ENCODE measurements around the gene IFT172. TPM values are rescaled to one million over a fixed set of nuclear protein-coding genes. Genes with fewer than 3 reads are reported as not detected.

Gene IFT172
- total and polyA plus RNA-seq, 2 donors (not counting 3 experiments of a cell fraction or from before 2014, with no cell fraction given): 29.4 to 34.1 TPM

GRCh38 chr2:27461118-27461517 is 28.4 kb downstream of the IFT172 start:
- no peak overlapping the region for H3K9ac ChIP-seq (replicated peaks; ENCODE audit: extremely low read depth, insufficient read depth, low read length)
- no peak overlapping the region for H3K4me3 ChIP-seq (replicated peaks in 1 of 3; ENCODE audit: insufficient read depth in 1 of 3, low read depth in 1 of 3, low read length in 3 of 3)
- no peaks in the 10 kb centered on the region for H3K27me3 ChIP-seq (ENCODE audit: control insufficient read depth in 2 of 2, insufficient read depth in 2 of 2, low read length in 2 of 2)
- ChIA-PET POLR2A (no interaction called here), CTCF (no interaction called here)
- FAIRE-seq: no peak
- H2AFZ ChIP-seq (ENCODE audit: low read depth, low read length): no peak overlapping the region
- no TSS peak for BruUV-seq (replicated peaks)
- H3K4me2 ChIP-seq (ENCODE audit: insufficient read depth, low read length): no peak overlapping the region
- no peak for TF ChIP-seq EZH2 (IDR thresholded peaks at IDR 0.05; ENCODE audit: borderline replicate concordance, low read depth, low read length, severe bottlenecking)
- H3K79me2 ChIP-seq (ENCODE audit: control insufficient read depth, insufficient read depth, low read length): no peaks in the 10 kb centered on the region
- no peaks in the 10 kb centered on the region for H4K20me1 ChIP-seq (replicated peaks; ENCODE audit: control insufficient read depth, extremely low read depth, insufficient read depth, low read length)
- no peaks in the 10 kb centered on the region for H3K4me1 ChIP-seq (ENCODE audit: control insufficient read depth, extremely low read depth, insufficient read depth, low read length)
- H3K9me3 ChIP-seq (replicated peaks; ENCODE audit: control insufficient read depth, insufficient read depth, low read length): no peaks in the 10 kb centered on the region
- intact Hi-C loops (cut with micrococcal nuclease): no loop called here
- H3K27ac ChIP-seq (ENCODE audit: insufficient read depth, low read depth, low read length): no peak overlapping the region
- H3K9me1 ChIP-seq (replicated peaks; ENCODE audit: control insufficient read depth, extremely low read depth, insufficient read depth, low read length): no peaks in the 10 kb centered on the region
- DNase-seq (ENCODE audit: low read depth, low spot score): no peak
- dilution Hi-C loops (cut with MboI; ENCODE audit: extremely low pct_ligation_motif_present, low sequenced_read_pairs): loop anchor here (25.0 kb wide), 1 partner anchor 126 kb away; the partner anchor contains the start of gene ZNF512
- H3K36me3 ChIP-seq (ENCODE audit: control insufficient read depth in 2 of 2, extremely low read depth in 1 of 2, insufficient read depth in 2 of 2, low read length in 2 of 2): peaks cover 8 to 17% of the 10 kb centered on the region in 2 experiments

GRCh38 chr2:27453968-27454367 is 35.6 kb downstream of the IFT172 start:
- TF ChIP-seq MAX (IDR thresholded peaks at IDR 0.05; ENCODE audit: insufficient read depth, insufficient read length) (no peak), POLR2AphosphoS5 (IDR thresholded peaks at IDR 0.05; ENCODE audit: insufficient read depth, low read depth, low read length) (no peak), CTCF (IDR thresholded peaks at IDR 0.05; ENCODE audit: extremely low read depth in 1 of 2, insufficient read depth in 1 of 2, low read depth in 1 of 2, low read length in 2 of 2) (no peak), POLR2A (IDR thresholded peaks at IDR 0.05; ENCODE audit: low read depth, low read length) (no peak), FOS (IDR thresholded peaks at IDR 0.05; ENCODE audit: borderline replicate concordance, insufficient read depth, low read length) (no peak), MYC (IDR thresholded peaks at IDR 0.05; ENCODE audit: low read depth, low read length) (no peak), JUN (IDR thresholded peaks at IDR 0.05; ENCODE audit: borderline replicate concordance, insufficient read depth, insufficient read length, low read depth) (no peak), EZH2 (IDR thresholded peaks at IDR 0.05; ENCODE audit: borderline replicate concordance, low read depth, low read length, severe bottlenecking) (no peak), GATA2 (IDR thresholded peaks at IDR 0.05; ENCODE audit: insufficient read depth, insufficient read length, low read depth, low read length) (no peak)
- no peaks in the 10 kb centered on the region for H3K9me3 ChIP-seq (replicated peaks; ENCODE audit: control insufficient read depth, insufficient read depth, low read length)
- H3K9ac ChIP-seq (replicated peaks; ENCODE audit: extremely low read depth, insufficient read depth, low read length): no peak overlapping the region
- dilution Hi-C loops (cut with MboI; ENCODE audit: extremely low pct_ligation_motif_present, low sequenced_read_pairs): loop anchor here (25.0 kb wide), 1 partner anchor 133 kb away; the partner anchor contains the start of gene ZNF512
- H3K36me3 ChIP-seq (ENCODE audit: control insufficient read depth in 2 of 2, extremely low read depth in 1 of 2, insufficient read depth in 2 of 2, low read length in 2 of 2): peaks cover 6 to 27% of the 10 kb centered on the region in 2 experiments
- no peaks in the 10 kb centered on the region for H3K9me1 ChIP-seq (replicated peaks; ENCODE audit: control insufficient read depth, extremely low read depth, insufficient read depth, low read length)
- H3K27ac ChIP-seq (ENCODE audit: insufficient read depth, low read depth, low read length): no peak overlapping the region
- BruUV-seq (replicated peaks): no TSS peak
- no peaks in the 10 kb centered on the region for H4K20me1 ChIP-seq (replicated peaks; ENCODE audit: control insufficient read depth, extremely low read depth, insufficient read depth, low read length)
- no peak overlapping the region for H3K4me2 ChIP-seq (ENCODE audit: insufficient read depth, low read length)
- intact Hi-C loops (cut with micrococcal nuclease): no loop called here
- DNase-seq (ENCODE audit: low read depth, low spot score) (no peak), FAIRE-seq (no peak)
- no peaks in the 10 kb centered on the region for H3K27me3 ChIP-seq (ENCODE audit: control insufficient read depth in 2 of 2, insufficient read depth in 2 of 2, low read length in 2 of 2)
- H3K4me1 ChIP-seq (ENCODE audit: control insufficient read depth, extremely low read depth, insufficient read depth, low read length): no peaks in the 10 kb centered on the region
- no peaks in the 10 kb centered on the region for H3K79me2 ChIP-seq (ENCODE audit: control insufficient read depth, insufficient read depth, low read length)
- CTCF ChIA-PET: no interaction called here
- no peak overlapping the region for H2AFZ ChIP-seq (ENCODE audit: low read depth, low read length)
- H3K4me3 ChIP-seq (replicated peaks in 1 of 3; ENCODE audit: insufficient read depth in 1 of 3, low read depth in 1 of 3, low read length in 3 of 3): no peak overlapping the region
- POLR2A ChIA-PET: no interaction called here
